Heart right ventricle (tissue), 16 donors: ENCODE measurements around the gene CHCHD3. TPM values are rescaled to one million over a fixed set of nuclear protein-coding genes. Genes with fewer than 3 reads are reported as not detected.
"Not testable (repeated sequence)": the region's sequence is repeated elsewhere in the genome, so short reads cannot be mapped to it uniquely, and the experiment has no call there.

ENCODE experiments used
- ATAC-seq, 8 donors: fragments of 200-7000 bp; cut with Tn5 transposase; one replicate each; pipeline ENCODE4 v1.9.1; 2020; ENCODE audit warnings: mild to moderate bottlenecking in 8 of 8, moderate library complexity in 8 of 8, moderate number of reproducible peaks in 1 of 8
- DNase-seq, 2 donors: peaks; one replicate each; pipeline ENCODE4 v3.0.0-alpha.2; 2020
- H3K27ac ChIP-seq, 10 donors: fragments of 200-600 bp; sonication (generic) in 2 of 10; one replicate each; pipeline versions ENCODE4 v1.5.0 to v1.8.0; 2020 to 2022; ENCODE audit warnings: mild to moderate bottlenecking in 3 of 10
- H3K27me3 ChIP-seq, 7 donors: fragments of 200-600 bp; one replicate each; pipeline ENCODE4 v1.8.0; 2021 to 2022; ENCODE audit warnings: mild to moderate bottlenecking in 2 of 7
- H3K36me3 ChIP-seq, 9 donors: fragments of 200-600 bp; sonication (generic) in 1 of 9; one replicate each; pipeline versions ENCODE4 v1.5.0 to v1.8.0; 2020 to 2022; ENCODE audit warnings: mild to moderate bottlenecking in 2 of 9
- H3K4me1 ChIP-seq, 9 donors: fragments of 200-600 bp; sonication (generic) in 1 of 9; one replicate each; pipeline versions ENCODE4 v1.5.0 to v1.8.0; 2020 to 2022; ENCODE audit warnings: mild to moderate bottlenecking in 4 of 9
- H3K4me3 ChIP-seq, 10 donors: fragments of 200-600 bp; sonication (generic) in 2 of 10; one replicate each; pipeline versions ENCODE4 v1.5.0 to v1.8.0; 2020 to 2022; ENCODE audit warnings: mild to moderate bottlenecking in 7 of 10, moderate library complexity in 2 of 10
- H3K9me3 ChIP-seq, 11 donors: fragments of 200-600 bp in 10 of 11; sonication (generic) in 2 of 11; one replicate each; pipeline versions ENCODE4 v1.5.0 to v1.8.0; 2013 to 2022; ENCODE audit warnings: mild to moderate bottlenecking in 2 of 11, control low read depth in 1 of 11, moderate library complexity in 1 of 11
- WGBS, 2 donors: extraction: QIAGEN DNeasy Blood & Tissue Kit; methylation state at CpG; one replicate each; pipeline ENCODE4 v1.1.7; 2013; ENCODE audit warnings: inconsistent platforms in 1 of 2; 5-methylcytosine and 5-hydroxymethylcytosine counted together
- intact Hi-C, 10 donors: fragments of 100-400 bp; cut with DNase I; formaldehyde crosslinking; loops; one replicate each; pipeline versions ENCODE4 v1.11.1 to v1.14.2; 2022
- polyA plus RNA-seq, 2 donors: library from polyadenylated mRNA; stranded (reverse); fragments of 200-250 nt; gene quantifications; one replicate each; pipeline ENCODE4 v1.2.3, GENCODE V29; 2013
- total RNA-seq, 10 donors: library from RNA; stranded (reverse); fragmentation: NEBNext Ultra II Directional in 3 of 10; extraction: Animal tissue kit (Norgen Biotek cat#: 25700) in 3 of 10; gene quantifications; one replicate each; pipeline versions ENCODE4 v1.2.1 to v1.2.4, GENCODE V29; 2021 to 2023
- TF ChIP-seq, protein P1 (sequence below), 9 donors: fragments of 200-600 bp; sonication (generic) in 2 of 9; IDR thresholded peaks; one replicate each; pipeline versions ENCODE4 v1.5.0 to v1.8.0; 2021 to 2022; ENCODE audit warnings: antibody characterized with exemption in 9 of 9, mild to moderate bottlenecking in 5 of 9, moderate library complexity in 1 of 9
- donor health status: Arrhythmogenic right ventricular cardiomyopathy.
- donor health status: ischemic (EF 13 %, LVEDD 7.1; RV severe dilation, severe dysfunction).
- donor health status: healthy with polysubstance abuse.
- donor health status: DM: no; HTN: yes; CAD: no.
- donor health status: DM: no; HTN: no; CAD: no.
- donor health status: ischemic (EF 25% LVEDD 6.9; RV normal size, moderate dysfunction).
- donor health status: ischemic (EF 25% LVEDD 5.7; RV mildly dilated, moderate dysfunction).
- donor health status: healthy.
- donor health status: DM: yes; HTN: yes; CAD: no.
- donor health status: Ischemic cardiomyopathy.
- donor health status: ischemic (EF 35%, LVEDD 5.7; RV mildly dilated, moderate dysfunction).
- donor health status: nonischemic (EF 11% LVEDD 7.7; RV severe dilation, severe dysfunction).
- donor health status: DM: yes; HTN: yes; CAD: no.
- donor health status: PGD.
- donor health status: ischemic (EF 29% LVEDD 5.4; RV normal size, mild dysfunction).
- donor health status: nonischemic (EF 23%, LVEDD 6.1; RV moderate dilation, normal function).

Gene CHCHD3
- total and polyA plus RNA-seq, 12 donors: 42.6 to 215 (median 185) TPM

DNA sequence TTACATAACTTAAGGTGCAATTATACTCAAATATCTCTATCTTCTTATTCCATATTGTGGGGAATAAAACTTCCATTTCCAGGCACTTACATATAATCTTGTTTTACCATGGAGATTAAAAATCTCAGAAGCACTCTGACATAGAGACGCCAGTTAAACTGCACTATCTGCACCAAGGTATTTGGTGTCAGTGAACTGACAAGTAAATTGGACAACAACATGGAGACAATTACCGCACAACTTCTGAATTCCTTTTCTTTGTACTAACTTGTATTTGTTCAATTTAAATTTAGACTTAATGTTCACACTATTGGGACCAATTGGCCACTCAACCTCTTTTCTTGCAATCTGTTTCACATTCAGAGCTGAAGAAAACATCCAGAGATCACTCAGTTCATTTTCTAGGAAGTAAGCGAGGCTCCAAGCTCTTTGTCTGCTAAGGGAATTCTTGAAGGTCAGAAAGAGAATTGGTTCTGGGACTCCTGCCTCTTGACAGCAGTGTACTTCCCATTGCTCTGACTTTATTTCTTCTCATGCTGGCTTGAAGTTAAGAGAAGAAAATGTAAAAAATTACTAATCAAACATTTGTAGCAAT lies 184.7 kb downstream of the CHCHD3 start:
- no peaks in the 10 kb centered on the region for H3K27me3 ChIP-seq
- H3K27ac ChIP-seq: no peak overlapping the region
- H3K4me3 ChIP-seq: no peak overlapping the region
- WGBS, 2 donors: 90 to 94% methylated on average over 3 of the region's 3 CpGs
- peaks cover 0 to 14% (median 0%) of the 10 kb centered on the region in 9 donors for H3K36me3 ChIP-seq
- H3K4me1 ChIP-seq: no peaks in the 10 kb centered on the region
- intact Hi-C loops: no loop called here
- H3K9me3 ChIP-seq: no peaks in the 10 kb centered on the region
- ATAC-seq: no peak
- TF ChIP-seq, protein P1, sequence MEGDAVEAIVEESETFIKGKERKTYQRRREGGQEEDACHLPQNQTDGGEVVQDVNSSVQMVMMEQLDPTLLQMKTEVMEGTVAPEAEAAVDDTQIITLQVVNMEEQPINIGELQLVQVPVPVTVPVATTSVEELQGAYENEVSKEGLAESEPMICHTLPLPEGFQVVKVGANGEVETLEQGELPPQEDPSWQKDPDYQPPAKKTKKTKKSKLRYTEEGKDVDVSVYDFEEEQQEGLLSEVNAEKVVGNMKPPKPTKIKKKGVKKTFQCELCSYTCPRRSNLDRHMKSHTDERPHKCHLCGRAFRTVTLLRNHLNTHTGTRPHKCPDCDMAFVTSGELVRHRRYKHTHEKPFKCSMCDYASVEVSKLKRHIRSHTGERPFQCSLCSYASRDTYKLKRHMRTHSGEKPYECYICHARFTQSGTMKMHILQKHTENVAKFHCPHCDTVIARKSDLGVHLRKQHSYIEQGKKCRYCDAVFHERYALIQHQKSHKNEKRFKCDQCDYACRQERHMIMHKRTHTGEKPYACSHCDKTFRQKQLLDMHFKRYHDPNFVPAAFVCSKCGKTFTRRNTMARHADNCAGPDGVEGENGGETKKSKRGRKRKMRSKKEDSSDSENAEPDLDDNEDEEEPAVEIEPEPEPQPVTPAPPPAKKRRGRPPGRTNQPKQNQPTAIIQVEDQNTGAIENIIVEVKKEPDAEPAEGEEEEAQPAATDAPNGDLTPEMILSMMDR (IDR thresholded peaks at IDR 0.05): no peak
- DNase-seq: no peak

DNA sequence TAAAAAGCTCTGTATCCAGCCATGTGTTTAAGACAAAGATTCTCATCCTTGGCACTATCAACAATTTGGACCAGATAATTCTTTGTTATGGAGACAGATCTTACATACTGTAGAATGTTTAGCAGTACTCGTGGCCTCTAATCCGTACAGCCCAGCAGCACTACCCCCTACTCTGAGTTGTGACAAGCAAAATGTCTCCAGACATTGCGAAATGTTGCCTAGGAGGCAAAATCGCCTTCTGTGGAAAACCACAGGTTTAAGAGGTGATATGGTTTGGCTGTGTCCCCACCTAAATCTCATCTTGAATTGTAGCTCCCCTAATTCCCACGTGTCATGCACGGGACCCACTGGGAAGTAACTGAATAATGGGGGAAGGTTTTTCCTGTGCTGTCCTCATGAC lies 186.7 kb downstream of the CHCHD3 start:
- ATAC-seq (no peak), DNase-seq (no peak)
- TF ChIP-seq, protein P1 (IDR thresholded peaks at IDR 0.05): no peak
- no peak overlapping the region for H3K4me3 ChIP-seq
- no peaks in the 10 kb centered on the region for H3K4me1 ChIP-seq
- 94 to 97% methylated on average over 6 of the region's 6 CpGs for WGBS, 2 donors
- H3K9me3 ChIP-seq: no peaks in the 10 kb centered on the region
- intact Hi-C loops: no loop called here
- H3K27ac ChIP-seq: no peak overlapping the region
- no peaks in the 10 kb centered on the region for H3K27me3 ChIP-seq
- H3K36me3 ChIP-seq: peaks cover 0 to 12% (median 0%) of the 10 kb centered on the region in 9 donors

DNA sequence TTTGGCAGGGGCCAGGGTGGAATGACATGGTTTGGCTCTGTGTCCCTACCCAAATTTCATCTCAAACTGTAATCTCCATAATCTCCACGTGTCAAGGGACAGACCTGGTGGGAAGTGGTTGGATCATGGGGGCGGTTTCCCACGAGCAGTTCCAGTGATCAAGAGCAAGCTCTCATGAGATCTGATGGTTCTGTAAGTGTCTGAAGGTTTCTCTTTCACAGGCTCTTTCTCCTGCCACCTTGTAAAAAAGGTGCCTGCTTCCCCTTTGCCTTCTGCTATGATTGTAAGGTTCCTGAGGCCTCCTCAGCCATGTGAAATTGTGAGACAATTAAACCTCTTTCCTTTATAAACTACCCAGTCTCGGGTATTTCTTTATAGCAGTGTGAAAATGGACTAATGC lies 188.3 kb downstream of the CHCHD3 start:
- no peaks in the 10 kb centered on the region for H3K9me3 ChIP-seq
- ATAC-seq (no peak), DNase-seq (no peak)
- H3K27ac ChIP-seq: no peak overlapping the region
- TF ChIP-seq, protein P1 (IDR thresholded peaks at IDR 0.05): no peak
- H3K27me3 ChIP-seq: no peaks in the 10 kb centered on the region
- intact Hi-C loops: no loop called here
- no peaks in the 10 kb centered on the region for H3K4me1 ChIP-seq
- 90% methylated on average over 4 of the region's 4 CpGs for WGBS, 2 donors
- H3K4me3 ChIP-seq: no peak overlapping the region
- peaks cover 0 to 12% (median 0%) of the 10 kb centered on the region in 9 donors for H3K36me3 ChIP-seq

DNA sequence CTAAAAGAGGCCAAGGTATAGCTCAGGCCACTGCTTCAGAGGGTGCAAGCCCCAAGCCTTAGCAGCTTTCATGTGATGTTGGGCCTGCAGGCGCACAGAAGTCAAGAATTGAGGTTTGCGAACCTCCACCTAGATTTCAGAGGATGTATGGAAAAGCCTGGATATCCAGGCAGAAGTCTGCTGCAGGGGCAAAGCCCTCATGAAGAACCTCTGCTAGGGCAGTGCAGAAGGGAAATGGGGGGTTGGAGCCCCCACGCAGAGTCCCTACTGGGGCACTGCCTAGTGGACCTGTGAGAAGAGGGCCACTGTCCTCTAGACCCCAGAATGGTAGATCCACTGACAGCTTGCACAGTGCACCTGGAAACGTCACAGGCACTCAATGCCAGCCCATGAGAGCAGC lies 189.1 kb downstream of the CHCHD3 start:
- H3K9me3 ChIP-seq, H3K27ac ChIP-seq, DNase-seq, H3K4me1 ChIP-seq, H3K27me3 ChIP-seq, ATAC-seq, intact Hi-C loops, H3K36me3 ChIP-seq, H3K4me3 ChIP-seq: not testable (repeated sequence)
- 98 to 100% methylated on average over 4 of the region's 4 CpGs for WGBS, 2 donors

DNA sequence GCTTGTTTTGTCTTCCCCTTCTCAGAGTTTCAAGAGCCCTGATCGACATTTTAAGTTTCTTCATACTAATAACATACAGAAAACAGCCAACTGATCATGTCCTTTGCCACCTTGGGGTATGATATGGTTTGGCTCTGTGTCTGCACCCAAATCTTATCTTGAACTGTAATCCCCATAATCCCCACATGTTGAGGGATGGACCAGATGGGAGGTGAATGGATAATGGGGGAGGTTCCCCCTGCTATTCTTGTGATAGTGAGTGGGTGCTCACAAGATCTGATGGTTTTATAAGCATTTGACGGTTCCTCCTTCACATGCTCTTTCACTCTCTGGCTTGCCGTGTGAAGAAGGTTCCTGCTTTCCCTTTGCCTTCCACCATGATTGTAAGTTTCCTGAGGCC lies 190.3 kb downstream of the CHCHD3 start:
- intact Hi-C loops: no loop called here
- Histone ChIP-seq H3K9me3 (no peaks in the 10 kb centered on the region), H3K4me3 (no peak overlapping the region), H3K27me3 (no peaks in the 10 kb centered on the region), H3K27ac (no peak overlapping the region), H3K4me1 (no peaks in the 10 kb centered on the region), H3K36me3 (no peaks in the 10 kb centered on the region)
- ATAC-seq: no peak
- TF ChIP-seq, protein P1 (IDR thresholded peaks at IDR 0.05): no peak
- DNase-seq: no peak
- 95 to 97% methylated on average over 3 of the region's 3 CpGs for WGBS, 2 donors
